H1 (cell line): Measurements from ENCODE around the gene TPRG1L. TPM values are rescaled to one million over a fixed set of nuclear protein-coding genes. Genes with fewer than 3 reads are reported as not detected.

Source experiments
- CTCF ChIA-PET: fragments of 300-600 bp; sonication (Branson Sonifier 250); formaldehyde crosslinking; loops from one replicate; lab custom pipeline; 2021; ENCODE audit not compliant: partially characterized antibody; lab: Charles Lee
- POLR2A ChIA-PET: fragments of 300-600 bp; sonication (Branson Sonifier 250); formaldehyde crosslinking; loops from one replicate; lab custom pipeline; 2021; ENCODE audit warnings: inconsistent platforms; ENCODE audit not compliant: partially characterized antibody; lab: Charles Lee
- DNase-seq, 2 experiments: peaks; one replicate each; pipeline versions ENCODE4 v3.0.0 to v3.0.0-alpha.2; 2010 to 2022; ENCODE audit warnings: low spot score in 2 of 2, low read depth in 1 of 2, mixed read lengths in 1 of 2
- FAIRE-seq: peaks from 2 replicates; lab custom pipeline; 2011; peaks lifted over from hg19 to GRCh38; lab: Jason Lieb, UNC
- H2AFZ ChIP-seq: 2 replicates; pipeline ENCODE4 v1.8.1; 2012; ENCODE audit warnings: low read length, inconsistent platforms
- H2AK5ac ChIP-seq: 2 replicates; pipeline ENCODE4 v1.6.1; 2013; ENCODE audit warnings: low read depth, low read length
- H2BK120ac ChIP-seq: replicated peaks from 2 replicates; pipeline ENCODE3; 2013; ENCODE audit warnings: low read depth, low read length, inconsistent platforms
- H2BK12ac ChIP-seq: 2 replicates; pipeline ENCODE4 v1.6.1; 2013; ENCODE audit warnings: low read depth, low read length
- H2BK15ac ChIP-seq: 2 replicates; pipeline ENCODE4 v1.6.1; 2013; ENCODE audit warnings: low read length
- H2BK20ac ChIP-seq: 2 replicates; pipeline ENCODE4 v1.6.1; 2013; ENCODE audit warnings: low read length
- H2BK5ac ChIP-seq: 2 replicates; pipeline ENCODE4 v1.6.1; 2013; ENCODE audit warnings: low read depth, low read length
- H3K14ac ChIP-seq: 2 replicates; pipeline ENCODE4 v1.6.1; 2013; ENCODE audit warnings: inconsistent platforms; ENCODE audit not compliant: insufficient read length
- H3K18ac ChIP-seq: 2 replicates; pipeline ENCODE4 v1.6.1; 2013; ENCODE audit warnings: low read length; ENCODE audit errors: extremely low read depth
- H3K23ac ChIP-seq: 2 replicates; pipeline ENCODE4 v1.6.1; 2013; ENCODE audit warnings: inconsistent platforms; ENCODE audit not compliant: insufficient read length
- H3K23me2 ChIP-seq: 2 replicates; pipeline ENCODE4 v1.6.1; 2013; ENCODE audit warnings: low read depth, low read length
- H3K27ac ChIP-seq: 2 replicates; pipeline ENCODE4 v1.6.1; 2011; ENCODE audit warnings: low read depth, low read length, inconsistent platforms
- H3K27me3 ChIP-seq, 4 experiments: replicated peaks in 1 of 4; 1 replicate in 1 of 4; 2 replicates in 3 of 4; pipeline versions ENCODE4 v1.6.1 to v1.8.1; 2011 to 2013; ENCODE audit warnings: low read length in 3 of 4, mild to moderate bottlenecking in 3 of 4, inconsistent platforms in 2 of 4, mixed read lengths in 2 of 4, moderate library complexity in 1 of 4; ENCODE audit not compliant: control insufficient read depth in 3 of 4, insufficient read depth in 3 of 4; ENCODE audit errors: extremely low read depth in 1 of 4
- H3K36me3 ChIP-seq, 4 experiments: 2 replicates each; pipeline versions ENCODE4 v1.6.1 to v1.8.1; 2011 to 2013; ENCODE audit warnings: mild to moderate bottlenecking in 4 of 4, low read length in 3 of 4, moderate library complexity in 2 of 4, control low read depth in 1 of 4, inconsistent platforms in 1 of 4; ENCODE audit not compliant: insufficient read depth in 4 of 4, control insufficient read depth in 2 of 4
- H3K4ac ChIP-seq: replicated peaks from 2 replicates; pipeline ENCODE3; 2013; ENCODE audit warnings: low read length, low read depth, mixed read lengths, inconsistent platforms; ENCODE audit not compliant: insufficient read length
- H3K4me1 ChIP-seq, 4 experiments: replicated peaks in 1 of 4; 1 replicate in 1 of 4; 2 replicates in 3 of 4; pipeline versions ENCODE4 v1.6.1 to v1.8.1; 2011 to 2013; ENCODE audit warnings: low read length in 3 of 4, inconsistent platforms in 2 of 4, mixed read lengths in 1 of 4; ENCODE audit not compliant: insufficient read depth in 4 of 4, control insufficient read depth in 3 of 4
- H3K4me2 ChIP-seq, 2 experiments: 2 replicates each; pipeline versions ENCODE4 v1.6.1 to v1.8.1; 2011 to 2013; ENCODE audit warnings: low read depth in 2 of 2, low read length in 2 of 2, control low read depth in 1 of 2, inconsistent platforms in 1 of 2, mild to moderate bottlenecking in 1 of 2; ENCODE audit not compliant: insufficient read depth in 1 of 2
- H3K4me3 ChIP-seq, 4 experiments: fragments of 200-600, 300-600 bp in 1 of 4; sonication (generic), shearing (Covaris generic), sonication (Bioruptor Twin) in 1 of 4; 2 replicates each; pipeline versions ENCODE4 v1.5.1 to v1.8.1; 2011 to 2016; ENCODE audit warnings: low read length in 4 of 4, low read depth in 3 of 4, control low read depth in 2 of 4, inconsistent platforms in 2 of 4, mild to moderate bottlenecking in 2 of 4, mixed read lengths in 1 of 4, moderate library complexity in 1 of 4; ENCODE audit not compliant: insufficient read depth in 2 of 4; ENCODE audit errors: extremely low read depth in 1 of 4
- H3K56ac ChIP-seq: replicated peaks from 2 replicates; pipeline ENCODE3; 2013; ENCODE audit warnings: low read depth, mild to moderate bottlenecking, mixed read lengths, low read length, inconsistent platforms; ENCODE audit not compliant: insufficient read length
- H3K79me1 ChIP-seq: 2 replicates; pipeline ENCODE4 v1.6.1; 2013; ENCODE audit warnings: low read depth, low read length, control low read depth
- H3K79me2 ChIP-seq, 2 experiments: 2 replicates each; pipeline versions ENCODE4 v1.6.1 to v1.8.1; 2012 to 2013; ENCODE audit warnings: low read length in 2 of 2, mild to moderate bottlenecking in 2 of 2, inconsistent platforms in 1 of 2; ENCODE audit not compliant: insufficient read depth in 2 of 2, control insufficient read depth in 1 of 2
- H3K9ac ChIP-seq, 4 experiments: replicated peaks in 1 of 4; 1 replicate in 1 of 4; 2 replicates in 3 of 4; pipeline versions ENCODE4 v1.6.1 to v1.8.1; 2011 to 2013; ENCODE audit warnings: low read depth in 3 of 4, low read length in 3 of 4, control low read depth in 2 of 4, mild to moderate bottlenecking in 2 of 4, moderate library complexity in 2 of 4, inconsistent platforms in 1 of 4; ENCODE audit errors: extremely low read depth in 1 of 4
- H3K9me3 ChIP-seq, 2 experiments: 2 replicates each; pipeline versions ENCODE4 v1.6.1 to v1.8.1; 2012 to 2013; ENCODE audit warnings: mild to moderate bottlenecking in 2 of 2, moderate library complexity in 2 of 2, control low read depth in 1 of 2, inconsistent platforms in 1 of 2, low read depth in 1 of 2, low read length in 1 of 2, mixed read lengths in 1 of 2; ENCODE audit not compliant: insufficient read depth in 2 of 2
- H4K20me1 ChIP-seq, 2 experiments: replicated peaks in 1 of 2; 2 replicates each; pipeline versions ENCODE3 to v1.8.1; 2011 to 2013; ENCODE audit warnings: inconsistent platforms in 2 of 2, low read length in 2 of 2, mild to moderate bottlenecking in 1 of 2; ENCODE audit not compliant: insufficient read depth in 2 of 2, control insufficient read depth in 1 of 2
- H4K5ac ChIP-seq: 2 replicates; pipeline ENCODE4 v1.6.1; 2013; ENCODE audit warnings: low read length, low read depth, mixed read lengths, inconsistent platforms; ENCODE audit not compliant: insufficient read length
- H4K8ac ChIP-seq: 2 replicates; pipeline ENCODE4 v1.8.0; 2013; ENCODE audit warnings: mild to moderate bottlenecking, moderate library complexity, low read length, inconsistent platforms; ENCODE audit not compliant: insufficient read depth; ENCODE audit errors: extremely low read depth
- H4K91ac ChIP-seq: replicated peaks from 2 replicates; pipeline ENCODE3; 2013; ENCODE audit warnings: low read length, mixed read lengths, inconsistent platforms; ENCODE audit not compliant: insufficient read length
- KDM4A ChIP-seq: IDR thresholded peaks from one replicate; pipeline ENCODE4 v1.7.1; 2012; ENCODE audit warnings: low read depth, mild to moderate bottlenecking, moderate library complexity, low read length, inconsistent platforms; ENCODE audit not compliant: severe bottlenecking
- RAD21 ChIP-seq, 2 experiments: IDR thresholded peaks in 1 of 2; conservative IDR thresholded peaks in 1 of 2; 2 replicates each; pipeline ENCODE4 v1.6.1; 2011; ENCODE audit warnings: low read depth in 2 of 2, low read length in 2 of 2, improper control_type of control experiment in 1 of 2, inconsistent platforms in 1 of 2, mild to moderate bottlenecking in 1 of 2, moderate library complexity in 1 of 2
- WGBS, 2 experiments: shearing (Covaris generic) in 1 of 2; methylation state at CpG; one replicate each; pipeline versions ENCODE4 v1.1.6 to v1.1.7; 2013 to 2015; ENCODE audit warnings: low lambda C conversion rate in 2 of 2, mixed read lengths in 2 of 2, inconsistent platforms in 1 of 2, low coverage in 1 of 2, missing lambda C conversion rate in 1 of 2; ENCODE audit not compliant: insufficient replicate concordance in 2 of 2, insufficient coverage in 1 of 2, insufficient read length in 1 of 2; ENCODE audit errors: extremely low coverage in 1 of 2, missing lambda C conversion rate in 1 of 2; 5-methylcytosine and 5-hydroxymethylcytosine counted together
- polyA plus RNA-seq, 7 experiments: library from polyadenylated mRNA; depleted of rRNA in 3 of 7; stranded (reverse) in 5 of 7; unstranded in 2 of 7; fragments of >200 nt in 5 of 7; fragments of 200-250 nt in 2 of 7; gene quantifications; 1 replicate in 5 of 7; 2 replicates in 1 of 7; 4 replicates in 1 of 7; pipeline versions ENCODE4 v1.2.1 to v1.2.3, GENCODE V29; 2011 to 2013; ENCODE audit warnings: missing spikeins in 2 of 7, mixed read lengths in 2 of 7
- total RNA-seq: library from RNA; stranded (reverse); fragmentation: NEBNext Ultra II Directional; extraction: Animal tissue kit (Norgen Biotek cat#: 25700); gene quantifications from 2 replicates; pipeline ENCODE4 v1.2.1, GENCODE V29; 2021

Gene TPRG1L
- total and polyA plus RNA-seq, 2 of the 8 experiments (the other 6 are each of a cell fraction or from before 2014, with no cell fraction given), result 21.7 to 22.3 TPM

DNA sequence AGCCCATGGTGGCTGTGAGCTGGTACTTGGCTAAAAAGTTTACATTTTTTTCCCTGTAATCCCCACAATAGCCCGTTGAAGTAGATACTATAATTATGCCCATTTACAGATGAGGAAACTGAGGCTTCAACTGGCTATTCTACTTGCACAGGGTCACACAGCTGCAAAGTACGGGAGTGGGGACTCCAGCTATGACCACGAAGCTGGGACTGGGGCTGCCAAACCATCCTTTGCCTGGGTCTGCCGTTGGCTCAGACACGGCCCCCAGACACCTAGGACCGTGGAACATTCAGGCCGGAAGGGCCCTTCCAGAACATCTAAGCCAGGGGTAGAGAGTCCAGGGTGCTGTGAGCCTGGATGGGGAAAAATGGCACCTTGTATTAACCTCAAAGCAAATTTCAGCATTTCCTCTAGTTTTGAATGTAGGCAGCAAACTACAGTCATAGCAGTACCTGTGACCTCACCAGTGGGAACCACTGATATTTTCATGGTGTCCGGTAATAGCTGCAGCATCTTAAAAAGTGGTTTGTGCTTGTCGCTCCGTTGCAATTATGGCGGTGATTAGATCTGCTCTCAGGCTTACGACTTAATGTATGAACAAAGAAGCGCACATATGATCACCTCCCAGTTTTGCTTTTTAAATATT lies 31.8 kb downstream of the TPRG1L start:
- TF ChIP-seq RAD21 (IDR thresholded peaks at IDR 0.05 in 1 of 2, conservative IDR thresholded peaks at IDR 0.05 in 1 of 2; ENCODE audit: low read depth in 2 of 2, low read length in 2 of 2), result no peak
- no peak for TF ChIP-seq KDM4A
- no peaks in the 10 kb centered on the region for H3K79me1 ChIP-seq
- H3K18ac ChIP-seq, result no peak overlapping the region
- H3K36me3 ChIP-seq, result peaks cover 0 to 5% (median 0%) of the 10 kb centered on the region in 4 experiments; a peak in 1 of 8 replicates
- no peak overlapping the region for H2AK5ac ChIP-seq
- H2BK20ac ChIP-seq, result 0 out of 2 replicates have a peak overlapping the region, but pooled peaks have one; percentile 61
- no peak overlapping the region for H3K4me2 ChIP-seq
- peaks cover 0 to 7% (median 4%) of the 10 kb centered on the region in 4 experiments; a peak in 5 of 7 replicates for H3K4me1 ChIP-seq
- H3K23me2 ChIP-seq, result peaks cover 11% of the 10 kb centered on the region; the same call in 1 of the 2 replicates
- H3K56ac ChIP-seq, result no peak overlapping the region
- CTCF ChIA-PET, result interaction anchor here (1.0 to 1.8 kb wide), 6 partner anchors 8 to 92 kb away, joined by 3 to 7 read pairs (median 4); no protein-coding TSS in a partner anchor
- H3K27ac ChIP-seq, result no peak overlapping the region
- H2BK15ac ChIP-seq, result no peak overlapping the region
- H3K9me3 ChIP-seq, result no peaks in the 10 kb centered on the region
- no peak overlapping the region for H4K8ac ChIP-seq
- POLR2A ChIA-PET, result interaction anchor here (0.9 to 1.3 kb wide), 2 partner anchors 52 to 55 kb away, joined by 3 to 4 read pairs; no protein-coding TSS in a partner anchor
- H4K5ac ChIP-seq, result no peak overlapping the region
- 87% methylated on average over 13 of the region's 13 CpGs; no CpG with 5 or more reads in 1 of the 2 experiments for WGBS, 2 experiments
- FAIRE-seq (no peak), DNase-seq (no peak)
- no peak overlapping the region for H4K91ac ChIP-seq
- peaks cover 34 to 54% (median 50%) of the 10 kb centered on the region in 4 experiments for H3K27me3 ChIP-seq
- no peak overlapping the region for H2BK5ac ChIP-seq
- no peaks in the 10 kb centered on the region for H4K20me1 ChIP-seq
- no peak overlapping the region for H2AFZ ChIP-seq
- no peaks in the 10 kb centered on the region for H3K79me2 ChIP-seq
- no peak overlapping the region for H2BK120ac ChIP-seq
- H3K4ac ChIP-seq, result no peak overlapping the region
- H3K14ac ChIP-seq, result no peak overlapping the region
- no peak overlapping the region for H3K4me3 ChIP-seq
- H2BK12ac ChIP-seq, result no peak overlapping the region
- no peak overlapping the region for H3K23ac ChIP-seq
- H3K9ac ChIP-seq, result no peak overlapping the region
